IPS DF 6.9 (cell line): ENCODE data around the gene HKDC1.

Source experiments
- DNase-seq: peaks from one replicate; pipeline ENCODE4 v3.0.0-alpha.2; 2013; ENCODE audit warnings: low read depth, low spot score
- H3K27ac ChIP-seq: one replicate; pipeline ENCODE4 v1.5.1; 2013; ENCODE audit warnings: low read length, control low read depth
- H3K27me3 ChIP-seq: 2 replicates; pipeline ENCODE4 v1.6.1; 2013; ENCODE audit warnings: mild to moderate bottlenecking, low read length; ENCODE audit not compliant: control insufficient read depth, insufficient read depth
- H3K36me3 ChIP-seq: 2 replicates; pipeline ENCODE4 v1.6.1; 2013; ENCODE audit warnings: low read length; ENCODE audit not compliant: control insufficient read depth, insufficient read depth
- H3K4me1 ChIP-seq: 2 replicates; pipeline ENCODE4 v1.6.1; 2013; ENCODE audit warnings: low read length; ENCODE audit not compliant: control insufficient read depth, insufficient read depth
- H3K4me3 ChIP-seq: 2 replicates; pipeline ENCODE4 v1.5.1; 2013; ENCODE audit warnings: mild to moderate bottlenecking, low read length
- H3K9me3 ChIP-seq: 2 replicates; pipeline ENCODE4 v1.6.1; 2013; ENCODE audit warnings: low read length, inconsistent platforms; ENCODE audit not compliant: control insufficient read depth, insufficient read depth
- WGBS: extraction: QIAGEN DNeasy Blood & Tissue Kit; methylation state at CpG from one replicate; pipeline ENCODE4 v1.1.7; 2013; ENCODE audit warnings: mixed read lengths, missing lambda C conversion rate; ENCODE audit not compliant: insufficient read length, insufficient coverage; 5-methylcytosine and 5-hydroxymethylcytosine counted together

The HKDC1 gene

DNA sequence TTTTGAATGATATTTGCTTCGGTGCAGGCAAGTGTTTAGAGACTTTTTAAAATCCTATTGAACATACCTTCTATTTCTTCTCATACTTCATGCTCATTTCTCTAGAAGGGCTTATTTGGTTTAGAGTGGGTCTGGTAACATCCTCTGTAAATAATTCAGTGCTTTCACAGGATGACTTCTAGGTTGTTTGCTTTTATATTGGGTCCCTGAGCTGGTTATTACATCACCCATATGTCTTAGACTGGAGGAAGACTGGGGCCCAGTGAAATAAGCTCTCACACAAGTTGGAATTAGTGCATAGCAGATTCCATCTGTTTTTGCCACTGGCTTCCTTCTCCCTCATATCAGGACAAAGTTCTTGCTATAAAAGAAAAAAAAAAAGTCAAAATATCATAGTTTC, 33.6 kb upstream of the HKDC1 start:
- Histone ChIP-seq H3K36me3 (peaks cover 8% of the 10 kb centered on the region; the same call in 1 of the 2 replicates), H3K4me1 (no peaks in the 10 kb centered on the region)
- WGBS, result no CpG with 5 or more reads among the region's 1 CpG

DNA sequence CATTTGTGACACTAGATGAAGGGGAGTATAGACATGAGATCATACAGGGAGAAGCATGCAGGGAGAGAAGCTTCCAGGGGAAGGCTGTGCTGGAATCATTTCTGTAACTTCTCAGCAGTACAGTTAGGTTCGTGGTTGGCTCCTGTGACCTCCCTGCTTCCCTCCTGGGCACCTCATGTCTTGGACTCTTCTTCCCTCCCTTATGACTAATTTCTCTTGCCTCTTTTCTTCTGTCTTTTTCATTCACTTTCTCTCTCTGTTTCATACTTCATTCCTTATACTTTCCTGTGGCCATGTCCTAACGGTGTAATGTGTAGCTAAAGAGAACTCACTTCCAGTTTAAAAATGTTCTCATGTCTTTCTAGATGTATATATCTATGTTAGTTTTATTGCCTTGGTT, 19.1 kb upstream of the HKDC1 start:
- H3K9me3 ChIP-seq, result no peaks in the 10 kb centered on the region
- WGBS, result no CpG with 5 or more reads among the region's 2 CpGs
- no peak overlapping the region for H3K4me3 ChIP-seq
- DNase-seq, result no peak
- H3K4me1 ChIP-seq, result no peaks in the 10 kb centered on the region
- no peaks in the 10 kb centered on the region for H3K27me3 ChIP-seq
- peaks cover 3% of the 10 kb centered on the region; the same call in 1 of the 2 replicates for H3K36me3 ChIP-seq
- no peak overlapping the region for H3K27ac ChIP-seq

More for the DNA sequence above, 33.6 kb upstream of the HKDC1 start:
- no peak overlapping the region for H3K4me3 ChIP-seq
- no peak overlapping the region for H3K27ac ChIP-seq
- no peak for DNase-seq
- no peaks in the 10 kb centered on the region for H3K27me3 ChIP-seq
- no peaks in the 10 kb centered on the region for H3K9me3 ChIP-seq

- Histone ChIP-seq H3K36me3 (peaks cover 3% of the 10 kb centered on the region; the same call in 1 of the 2 replicates), H3K27me3 (no peaks in the 10 kb centered on the region), H3K9me3 (no peaks in the 10 kb centered on the region), H3K27ac (no peak overlapping the region), H3K4me1 (no peaks in the 10 kb centered on the region), H3K4me3 (no peak overlapping the region)
- DNase-seq, result no peak
- no CpG with 5 or more reads among the region's 1 CpG for WGBS
These were observed 17.8 kb upstream of the HKDC1 start for GRCh38 chr10:69202332-69202731.

DNA sequence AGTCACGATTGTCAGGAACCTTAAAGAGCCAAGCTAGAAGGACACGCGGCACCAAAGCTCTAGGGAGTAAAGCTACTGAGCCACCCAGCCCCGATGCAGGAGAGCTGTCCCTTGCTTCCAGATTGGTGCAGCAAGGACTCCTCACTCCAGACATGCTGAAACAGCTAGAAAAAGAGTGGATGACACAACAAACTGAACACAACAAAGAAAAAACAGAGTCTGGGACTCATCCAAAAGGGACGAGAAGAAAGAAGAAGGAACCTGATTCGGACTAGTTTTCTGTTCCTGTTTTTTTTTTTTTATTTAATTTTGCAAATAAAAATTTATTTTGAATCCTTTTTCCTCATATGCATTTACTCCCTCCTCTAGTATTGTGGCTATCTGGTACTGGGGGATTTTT, 11.4 kb upstream of the HKDC1 start:
- no CpG with 5 or more reads among the region's 6 CpGs for WGBS
- no peaks in the 10 kb centered on the region for H3K4me1 ChIP-seq
- H3K36me3 ChIP-seq, result peaks cover 4% of the 10 kb centered on the region; the same call in 1 of the 2 replicates
- no peak overlapping the region for H3K4me3 ChIP-seq
- no peak for DNase-seq
- H3K27me3 ChIP-seq, result no peaks in the 10 kb centered on the region
- no peaks in the 10 kb centered on the region for H3K9me3 ChIP-seq
- H3K27ac ChIP-seq, result no peak overlapping the region

GRCh38 chr10:69209787-69210484, 10.2 kb upstream of the HKDC1 start:
- no CpG with 5 or more reads among the region's 3 CpGs for WGBS
- no peak overlapping the region for H3K27ac ChIP-seq
- peaks cover 4% of the 10 kb centered on the region; the same call in 1 of the 2 replicates for H3K36me3 ChIP-seq
- H3K9me3 ChIP-seq, result no peaks in the 10 kb centered on the region
- H3K4me1 ChIP-seq, result no peaks in the 10 kb centered on the region
- H3K4me3 ChIP-seq, result no peak overlapping the region
- H3K27me3 ChIP-seq, result no peaks in the 10 kb centered on the region
- no peak for DNase-seq

GRCh38 chr10:69211104-69211503, 9.0 kb upstream of the HKDC1 start:
- DNase-seq, result no peak
- no peaks in the 10 kb centered on the region for H3K27me3 ChIP-seq

GRCh38 chr10:69211524-69211923, 8.6 kb upstream of the HKDC1 start:
- Histone ChIP-seq H3K4me1 (no peaks in the 10 kb centered on the region), H3K9me3 (no peaks in the 10 kb centered on the region), H3K4me3 (no peak overlapping the region), H3K27ac (no peak overlapping the region), H3K27me3 (no peaks in the 10 kb centered on the region), H3K36me3 (peaks cover 4% of the 10 kb centered on the region; the same call in 1 of the 2 replicates)
- DNase-seq, result no peak
- no CpG with 5 or more reads among the region's 3 CpGs for WGBS

More at GRCh38 chr10:69211104-69211503, 9.0 kb upstream of the HKDC1 start:
- H3K4me3 ChIP-seq, result no peak overlapping the region
- no CpG with 5 or more reads among the region's 2 CpGs for WGBS
- no peaks in the 10 kb centered on the region for H3K4me1 ChIP-seq
- peaks cover 4% of the 10 kb centered on the region; the same call in 1 of the 2 replicates for H3K36me3 ChIP-seq
- H3K27ac ChIP-seq, result no peak overlapping the region
- no peaks in the 10 kb centered on the region for H3K9me3 ChIP-seq

DNA sequence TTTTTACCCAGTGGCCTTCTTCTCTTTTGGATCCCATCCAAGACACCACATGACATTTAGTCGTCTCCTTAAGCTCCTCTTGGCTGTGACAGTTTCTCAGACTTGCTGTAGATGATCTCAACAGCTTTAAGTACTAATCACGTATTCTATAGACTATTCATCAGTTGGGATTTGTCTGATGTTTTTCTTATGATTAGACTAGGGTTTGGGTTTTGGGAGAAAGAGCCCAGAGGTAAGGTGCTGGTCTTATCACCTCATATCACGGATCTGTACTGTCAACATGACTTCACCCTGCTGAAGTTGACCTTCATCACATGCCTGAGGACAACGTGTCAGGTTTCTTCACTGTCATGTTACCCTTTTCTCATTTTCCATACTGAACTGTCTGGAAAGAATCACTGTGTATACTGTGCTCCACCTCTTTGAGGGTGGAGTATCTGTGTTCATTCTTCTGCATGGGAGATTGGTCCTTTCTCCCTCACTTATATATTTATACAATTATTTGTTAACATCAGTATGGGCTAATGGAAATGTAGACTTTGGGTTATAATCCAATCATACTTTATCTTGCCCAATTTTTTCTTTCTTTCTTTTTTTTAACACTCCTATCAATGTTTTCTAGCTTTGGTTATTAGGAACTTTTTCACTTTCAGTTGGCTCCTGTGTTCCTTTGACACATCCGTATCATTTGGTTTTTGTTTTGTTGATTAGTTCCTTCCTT, 6.4 kb upstream of the HKDC1 start:
- Histone ChIP-seq H3K4me1 (no peaks in the 10 kb centered on the region), H3K9me3 (no peaks in the 10 kb centered on the region), H3K27me3 (no peaks in the 10 kb centered on the region), H3K36me3 (no peaks in the 10 kb centered on the region), H3K27ac (no peak overlapping the region), H3K4me3 (no peak overlapping the region)
- no peak for DNase-seq
- WGBS, result no CpG with 5 or more reads among the region's 5 CpGs

DNA sequence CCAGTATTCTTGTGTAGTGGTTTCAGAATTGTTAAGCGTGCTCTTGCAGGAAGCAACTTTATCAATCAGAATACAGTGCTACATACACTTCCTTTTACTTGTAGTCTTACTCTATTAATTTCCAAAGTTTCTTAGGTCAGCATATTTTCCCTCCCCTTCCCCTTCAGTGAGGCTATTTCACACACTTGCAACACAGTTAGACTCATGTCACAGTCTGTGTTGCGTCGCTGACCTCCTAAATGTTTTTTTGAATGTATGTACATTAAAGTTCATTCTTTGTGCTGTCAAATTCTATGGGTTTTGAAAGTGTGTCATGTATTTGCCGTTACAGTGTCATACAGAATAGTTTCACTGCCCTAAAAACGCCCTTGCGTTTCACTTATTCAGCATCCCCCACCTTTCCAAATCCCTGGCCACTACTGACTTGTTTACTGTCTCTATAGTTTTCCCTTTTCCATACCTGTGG, 5.4 kb upstream of the HKDC1 start:
- H3K4me1 ChIP-seq, result no peaks in the 10 kb centered on the region
- no peaks in the 10 kb centered on the region for H3K27me3 ChIP-seq
- no peak overlapping the region for H3K4me3 ChIP-seq
- no CpG with 5 or more reads among the region's 6 CpGs for WGBS
- DNase-seq, result no peak
- no peaks in the 10 kb centered on the region for H3K9me3 ChIP-seq
- no peaks in the 10 kb centered on the region for H3K36me3 ChIP-seq
- no peak overlapping the region for H3K27ac ChIP-seq

DNA sequence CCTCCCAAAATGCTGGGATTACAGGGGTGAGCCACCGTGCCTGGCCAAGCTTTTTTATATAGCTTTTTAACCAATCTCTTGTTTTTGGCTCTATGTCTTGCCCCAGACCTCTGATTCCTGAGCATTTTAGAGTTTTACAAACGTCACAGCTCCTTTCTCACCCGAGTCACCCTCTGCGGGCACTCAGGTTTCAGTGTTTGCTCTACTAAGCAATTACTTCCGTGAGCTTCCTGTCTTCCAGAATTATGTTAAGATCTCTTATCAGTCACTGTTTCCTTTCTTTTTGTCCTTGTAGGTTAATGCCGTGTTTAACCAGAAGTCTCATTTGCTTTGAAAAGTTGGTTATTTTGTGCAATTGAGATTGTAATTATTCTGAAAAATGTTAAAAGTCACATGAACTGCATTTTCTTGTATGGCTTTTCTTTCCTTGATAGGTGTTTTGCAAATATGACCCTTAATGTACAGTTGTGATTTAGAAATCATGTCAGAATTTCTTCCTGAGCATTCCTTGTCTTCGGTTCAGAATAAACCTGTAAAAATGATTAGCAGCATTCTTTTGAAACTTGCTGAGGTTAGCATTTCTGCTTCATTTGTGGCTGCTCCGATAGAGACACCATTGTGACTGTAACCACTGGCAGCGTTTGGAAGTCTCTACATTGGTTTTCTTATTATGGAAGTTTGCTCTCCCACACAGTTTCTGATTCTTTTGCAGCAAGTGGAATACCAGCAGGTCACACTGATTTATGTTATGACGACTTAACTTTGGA, 4.5 kb upstream of the HKDC1 start:
- WGBS, result no CpG with 5 or more reads among the region's 10 CpGs
- no peak for DNase-seq
- Histone ChIP-seq H3K9me3 (no peaks in the 10 kb centered on the region), H3K36me3 (no peaks in the 10 kb centered on the region), H3K4me3 (no peak overlapping the region), H3K27ac (no peak overlapping the region), H3K27me3 (no peaks in the 10 kb centered on the region), H3K4me1 (no peaks in the 10 kb centered on the region)
